Measurements from ENCODE around the gene NAA11.

GRCh38 chr4:79357365-79357764 is 31.5 kb upstream of the NAA11 start:
- TF ChIP-seq POLR2AphosphoS5 (IDR thresholded peaks at IDR 0.05; ENCODE audit: borderline replicate concordance, low read depth, low read length) (no peak), EZH2 (IDR thresholded peaks at IDR 0.05) (no peak), FOXP2 (optimal IDR thresholded peaks at IDR 0.05; ENCODE audit: control extremely low read depth, extremely low read length, insufficient read depth) (no peak)

Measured in SK-N-MC (cell line).